HepG2 (cell line): ENCODE measurements around the gene KIZ. TPM values are rescaled to one million over a fixed set of nuclear protein-coding genes. Genes with fewer than 3 reads are reported as not detected.

Experiments
- ATAC-seq: fragments of 200-7000 bp; cut with Tn5 transposase; 3 replicates; pipeline ENCODE4 v1.9.1; 2020; ENCODE audit warnings: mild to moderate bottlenecking, moderate library complexity
- BruUV-seq: library from RNA; stranded (reverse); fragments of 400-500 nt; replicated peaks from 2 replicates; lab custom pipeline; 2021; lab: Mats Ljungman, UMichigan
- CTCF ChIA-PET: fragments of 300-600 bp; formaldehyde crosslinking; extraction: SDS; loops from one replicate; lab custom pipeline; 2021; ENCODE audit warnings: low total read pairs, inconsistent platforms, low intra/inter-chr PET ratio; lab: Yijun Ruan, JAX
- POLR2A ChIA-PET: fragments of 350-600 bp; sonication (Branson Sonifier 250); formaldehyde crosslinking; loops from one replicate; lab custom pipeline; 2020; ENCODE audit warnings: antibody characterized with exemption, inconsistent platforms; lab: Yijun Ruan, JAX
- DNase-seq: peaks from one replicate; pipeline ENCODE4 v3.0.0-alpha.2; 2015; ENCODE audit warnings: low spot score
- FAIRE-seq: peaks from 3 replicates; lab custom pipeline; 2011; peaks lifted over from hg19 to GRCh38; lab: Jason Lieb, UNC
- H2AFZ ChIP-seq: one replicate; pipeline ENCODE4 v1.6.1; 2011; ENCODE audit warnings: low read length, inconsistent platforms
- H3K27ac ChIP-seq: fragments of 300-600 bp; 3 replicates; pipeline ENCODE4 v1.8.0; 2011; ENCODE audit warnings: mixed run types, mild to moderate bottlenecking, mixed read lengths, low read length, inconsistent platforms; ENCODE audit not compliant: insufficient read depth; ENCODE audit errors: extremely low read length
- H3K27me3 ChIP-seq, 2 experiments: fragments of 200-600 bp in 1 of 2; 2 replicates in 1 of 2; 3 replicates in 1 of 2; pipeline versions ENCODE4 v1.6.0 to v1.8.0; 2011; ENCODE audit warnings: low read length in 2 of 2, mild to moderate bottlenecking in 2 of 2, moderate library complexity in 2 of 2, inconsistent platforms in 1 of 2; ENCODE audit not compliant: insufficient read depth in 2 of 2, control insufficient read depth in 1 of 2
- H3K36me3 ChIP-seq, 2 experiments: fragments of 200-600 bp in 1 of 2; replicated peaks in 1 of 2; 2 replicates in 1 of 2; 3 replicates in 1 of 2; pipeline versions ENCODE4 v1.5.1 to v1.8.0; 2011; ENCODE audit warnings: low read length in 2 of 2, inconsistent platforms in 1 of 2; ENCODE audit not compliant: insufficient read depth in 2 of 2, control insufficient read depth in 1 of 2
- H3K4me1 ChIP-seq: 2 replicates; pipeline ENCODE4 v1.5.1; 2012; ENCODE audit warnings: low read length, inconsistent platforms; ENCODE audit not compliant: insufficient read depth
- H3K4me2 ChIP-seq: 2 replicates; pipeline ENCODE4 v1.6.0; 2011; ENCODE audit warnings: low read depth, low read length, inconsistent platforms
- H3K4me3 ChIP-seq, 3 experiments: fragments of 200-600 bp in 1 of 3; sonication (generic), shearing (Covaris generic) in 1 of 3; replicated peaks in 1 of 3; 2 replicates each; pipeline ENCODE4 v1.5.1; 2011 to 2016; ENCODE audit warnings: low read length in 3 of 3, inconsistent platforms in 2 of 3, low read depth in 2 of 3, mild to moderate bottlenecking in 2 of 3, control low read depth in 1 of 3, mixed read lengths in 1 of 3; ENCODE audit not compliant: insufficient read depth in 1 of 3
- H3K79me2 ChIP-seq: one replicate; pipeline ENCODE4 v1.6.1; 2011; ENCODE audit warnings: low read length, inconsistent platforms; ENCODE audit not compliant: insufficient read depth
- H3K9ac ChIP-seq: 2 replicates; pipeline ENCODE4 v1.6.0; 2011; ENCODE audit warnings: mild to moderate bottlenecking, low read depth, low read length, inconsistent platforms; ENCODE audit not compliant: insufficient read depth
- H3K9me3 ChIP-seq: 2 replicates; pipeline ENCODE4 v1.5.1; 2012; ENCODE audit warnings: mild to moderate bottlenecking, low read length
- H4K20me1 ChIP-seq: 2 replicates; pipeline ENCODE4 v1.6.0; 2011; ENCODE audit warnings: inconsistent platforms, mild to moderate bottlenecking, low read length, moderate library complexity; ENCODE audit not compliant: insufficient read depth
- CCDC6 ChIP-seq: sonication (generic); formaldehyde crosslinking; IDR thresholded peaks from 2 replicates; pipeline ENCODE4 v1.8.1; 2022; ENCODE audit warnings: mild to moderate bottlenecking, missing genetic modification reagents, moderate library complexity
- FOXP1 ChIP-seq, 2 experiments: fragments of 450-650 bp in 1 of 2; IDR thresholded peaks; 2 replicates each; pipeline ENCODE4 v1.6.1; 2017 to 2018; ENCODE audit warnings: antibody characterized with exemption in 1 of 2
- HOXA9 ChIP-seq: sonication (generic); formaldehyde crosslinking; IDR thresholded peaks from 2 replicates; pipeline ENCODE4 v1.8.1; 2022; ENCODE audit warnings: missing genetic modification reagents, mild to moderate bottlenecking, moderate library complexity, borderline replicate concordance
- NR2F1 ChIP-seq, 2 experiments: fragments of 450-650 bp in 1 of 2; formaldehyde crosslinking in 1 of 2; IDR thresholded peaks; 2 replicates each; pipeline versions ENCODE4 v1.5.0 to v1.6.1; 2016 to 2020; ENCODE audit warnings: mild to moderate bottlenecking in 1 of 2, missing compliant biosample characterization in 1 of 2, missing genetic modification reagents in 1 of 2, moderate library complexity in 1 of 2
- RBAK ChIP-seq: sonication (generic); formaldehyde crosslinking; IDR thresholded peaks from 2 replicates; pipeline ENCODE4 v1.5.1; 2020; ENCODE audit warnings: mild to moderate bottlenecking, missing genetic modification reagents
- RFX3 ChIP-seq: IDR thresholded peaks from 2 replicates; pipeline ENCODE4 v1.6.1; 2016; ENCODE audit warnings: missing biosample characterization, missing genetic modification reagents
- SNAPC5 ChIP-seq: sonication (generic); formaldehyde crosslinking; IDR thresholded peaks from 2 replicates; pipeline ENCODE4 v1.8.1; 2023; ENCODE audit warnings: mild to moderate bottlenecking, missing genetic modification reagents, borderline replicate concordance
- SRY ChIP-seq: sonication (generic); formaldehyde crosslinking; IDR thresholded peaks from 2 replicates; pipeline ENCODE4 v1.8.0; 2022; ENCODE audit warnings: mild to moderate bottlenecking, missing genetic modification reagents
- ZBTB46 ChIP-seq: sonication (generic); formaldehyde crosslinking; IDR thresholded peaks from 2 replicates; pipeline ENCODE4 v1.4.0; 2020; ENCODE audit warnings: mild to moderate bottlenecking, missing genetic modification reagents, borderline replicate concordance
- ZNF205 ChIP-seq: IDR thresholded peaks from 2 replicates; pipeline ENCODE4 v1.6.1; 2018; ENCODE audit warnings: missing biosample characterization, missing genetic modification reagents
- ZNF772 ChIP-seq: sonication (generic); formaldehyde crosslinking; IDR thresholded peaks from 2 replicates; pipeline ENCODE4 v1.5.0; 2020; ENCODE audit warnings: mild to moderate bottlenecking, missing genetic modification reagents
- WGBS: methylation state at CpG from one replicate; pipeline ENCODE4 v1.1.6; 2017; ENCODE audit warnings: low lambda C conversion rate; 5-methylcytosine and 5-hydroxymethylcytosine counted together
- in situ Hi-C: cut with HindIII; loops from 2 replicates; pipeline ENCODE4 v1.10.0; 2017; ENCODE audit warnings: low pct_unique_long_range_greater_than_20kb; ENCODE audit not compliant: extremely low pct_ligation_motif_present
- intact Hi-C: fragments of 100-400 bp; cut with micrococcal nuclease; formaldehyde crosslinking; loops from one replicate; pipeline ENCODE4 v1.10.0; 2022; ENCODE audit not compliant: unreplicated experiment
- polyA plus RNA-seq, 8 experiments: library from polyadenylated mRNA; depleted of rRNA in 3 of 8; stranded (reverse) in 7 of 8; unstranded in 1 of 8; fragments of >200 nt; fragmentation: Illumina TruSeq in 4 of 8; extraction: Trizol in 4 of 8; gene quantifications; 2 replicates each; pipeline versions ENCODE4 v1.2.1 to v1.2.3, GENCODE V29; 2011 to 2016; ENCODE audit warnings: low read depth in 4 of 8, missing spikeins in 1 of 8, mixed read lengths in 1 of 8; ENCODE audit not compliant: insufficient read depth in 1 of 8
- total RNA-seq, 5 experiments: library from RNA; depleted of rRNA; stranded (reverse); fragments of >200 nt; fragmentation: Illumina TruSeq; extraction: Trizol; gene quantifications; 2 replicates each; pipeline ENCODE4 v1.2.3, GENCODE V29; 2016; ENCODE audit warnings: low read depth in 1 of 5

The KIZ gene
- total and polyA plus RNA-seq, 2 of the 13 experiments (the other 11 are each of a cell fraction or from before 2014, with no cell fraction given) = 46.3 to 114 TPM

GRCh38 chr20:21133404-21133803 is 7.5 kb downstream of the KIZ start:
- H3K27ac ChIP-seq = peak overlapping the region; percentile 77
- CTCF ChIA-PET = no interaction called here

More at GRCh38 chr20:21133404-21133803, 7.5 kb downstream of the KIZ start:
- Histone ChIP-seq H3K9ac (no peak overlapping the region), H4K20me1 (no peaks in the 10 kb centered on the region), H3K9me3 (no peaks in the 10 kb centered on the region), H3K79me2 (peaks cover 48% of the 10 kb centered on the region), H3K36me3 (peaks cover 18 to 59% of the 10 kb centered on the region in 2 experiments), H2AFZ (no peak overlapping the region), H3K27me3 (no peaks in the 10 kb centered on the region), H3K4me1 (peaks cover 79% of the 10 kb centered on the region), H3K4me3 (no peak overlapping the region), H3K4me2 (no peak overlapping the region)
- no peak for DNase-seq
- BruUV-seq = no TSS peak
- TF ChIP-seq HOXA9 (CRISPR knock-in tag) (no peak), NR2F1 (CRISPR knock-in tag; IDR thresholded peaks at IDR 0.05) (no peak), RFX3 (no peak), SRY (CRISPR knock-in tag) (no peak), ZNF772 (CRISPR knock-in tag) (no peak), RBAK (CRISPR knock-in tag) (no peak), ZNF205 (CRISPR knock-in tag) (no peak), CCDC6 (CRISPR knock-in tag) (no peak), ZBTB46 (no peak), FOXP1 (IDR thresholded peaks at IDR 0.05) (no peak), FOXP1 (CRISPR knock-in tag; IDR thresholded peaks at IDR 0.05) (no peak), SNAPC5 (CRISPR knock-in tag) (no peak)
- 95% methylated on average over 4 of the region's 4 CpGs for WGBS
- POLR2A ChIA-PET = no interaction called here
- ATAC-seq = no peak
- in situ Hi-C loops (no loop called here), intact Hi-C loops (no loop called here)
- FAIRE-seq = no peak
